ENCODE results near the gene RBFOX1. TPM values are rescaled to one million over a fixed set of nuclear protein-coding genes. Genes with fewer than 3 reads are reported as not detected.

The RBFOX1 gene
- total and polyA plus RNA-seq, 9 donors = 0.28 to 2.6 (median 0.48) TPM; not detected in 2

- peaks cover 0 to 3% of the 10 kb centered on the region in 2 donors for H3K9me3 ChIP-seq
- H3K27ac ChIP-seq = no peak overlapping the region
- no peaks in the 10 kb centered on the region for H3K36me3 ChIP-seq
- H3K4me3 ChIP-seq = no peak overlapping the region
- DNase-seq = no peak
- H3K27me3 ChIP-seq = no peaks in the 10 kb centered on the region
- H3K4me1 ChIP-seq (ENCODE audit: insufficient read depth) = no peaks in the 10 kb centered on the region
- intact Hi-C loops (cut with DNase I) = loop anchor here in 1 of 4 donors (10.0 kb wide), 1 partner anchor 57 kb away; no protein-coding TSS in a partner anchor
- WGBS, 3 donors = 84 to 92% (median 85%) methylated on average over 10 of the region's 10 CpGs
- TF ChIP-seq POLR2A (IDR thresholded peaks at IDR 0.05) (no peak), EP300 (IDR thresholded peaks at IDR 0.05) (no peak), CTCF (IDR thresholded peaks at IDR 0.05) (no peak)
Measured at GRCh38 chr16:7571366-7571765, 238.7 kb downstream of the RBFOX1 start.

DNA sequence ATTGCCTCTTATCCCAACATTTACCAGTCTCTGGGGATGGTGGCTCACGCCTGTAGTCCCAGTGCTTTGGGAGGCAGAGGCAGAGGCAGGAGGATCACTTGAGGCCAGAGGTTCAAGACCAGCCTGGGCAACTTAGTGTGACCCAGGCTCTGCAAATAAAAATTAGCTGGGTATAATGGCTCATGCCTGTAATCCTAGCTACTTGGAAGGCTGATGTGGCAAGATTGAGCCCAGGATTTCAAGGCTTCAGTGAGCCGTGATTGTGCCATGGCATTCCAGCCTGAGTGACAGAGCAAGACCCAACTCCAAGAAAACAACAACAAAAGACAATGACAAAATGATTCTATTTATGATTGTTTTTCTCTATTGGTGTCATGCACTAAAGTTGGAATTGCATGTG, 244.9 kb downstream of the RBFOX1 start:
- no peak for DNase-seq
- H3K4me3 ChIP-seq = no peak overlapping the region
- intact Hi-C loops (cut with DNase I) = loop anchor here in 1 of 4 donors (10.0 kb wide), 1 partner anchor 63 kb away; no protein-coding TSS in a partner anchor
- no peaks in the 10 kb centered on the region for H3K9me3 ChIP-seq
- no peaks in the 10 kb centered on the region for H3K4me1 ChIP-seq (ENCODE audit: insufficient read depth)
- H3K36me3 ChIP-seq = no peaks in the 10 kb centered on the region
- no peaks in the 10 kb centered on the region for H3K27me3 ChIP-seq
- TF ChIP-seq CTCF (IDR thresholded peaks at IDR 0.05) (no peak), EP300 (IDR thresholded peaks at IDR 0.05) (no peak), POLR2A (IDR thresholded peaks at IDR 0.05) (no peak)
- no peak overlapping the region for H3K27ac ChIP-seq
- WGBS, 3 donors = 81 to 84% (median 82%) methylated on average over 2 of the region's 2 CpGs

- 93 to 94% (median 93%) methylated on average over 8 of the region's 8 CpGs for WGBS, 3 donors
- DNase-seq = no peak
- Histone ChIP-seq H3K9me3 (no peaks in the 10 kb centered on the region), H3K27ac (no peak overlapping the region), H3K4me1 (ENCODE audit: insufficient read depth) (no peaks in the 10 kb centered on the region), H3K4me3 (no peak overlapping the region), H3K36me3 (no peaks in the 10 kb centered on the region), H3K27me3 (no peaks in the 10 kb centered on the region)
- TF ChIP-seq EP300 (IDR thresholded peaks at IDR 0.05) (no peak), POLR2A (IDR thresholded peaks at IDR 0.05) (no peak), CTCF (IDR thresholded peaks at IDR 0.05) (no peak)
- intact Hi-C loops (cut with DNase I) = loop anchor here in 1 of 4 donors (10.0 kb wide), 1 partner anchor 65 kb away; no protein-coding TSS in a partner anchor
Measured at GRCh38 chr16:7579454-7579853, 246.8 kb downstream of the RBFOX1 start.

GRCh38 chr16:7581175-7581574, 248.5 kb downstream of the RBFOX1 start:
- 81 to 86% (median 82%) methylated on average over 6 of the region's 6 CpGs for WGBS, 3 donors
- no peak overlapping the region for H3K4me3 ChIP-seq
- H3K27ac ChIP-seq = no peak overlapping the region
- H3K27me3 ChIP-seq = no peaks in the 10 kb centered on the region
- no peaks in the 10 kb centered on the region for H3K9me3 ChIP-seq
- intact Hi-C loops (cut with DNase I) = no loop called here
- TF ChIP-seq CTCF (IDR thresholded peaks at IDR 0.05) = no peak
- TF ChIP-seq POLR2A (IDR thresholded peaks at IDR 0.05) = no peak
- TF ChIP-seq EP300 (IDR thresholded peaks at IDR 0.05) = no peak
- no peaks in the 10 kb centered on the region for H3K4me1 ChIP-seq (ENCODE audit: insufficient read depth)
- no peak for DNase-seq
- H3K36me3 ChIP-seq = no peaks in the 10 kb centered on the region

Measured in ovary (tissue), 9 donors.